Lower lobe of right lung (tissue), 2 donors: Measurements from ENCODE around the gene NEDD4L. TPM values are rescaled to one million over a fixed set of nuclear protein-coding genes. Genes with fewer than 3 reads are reported as not detected.

Source experiments
- ATAC-seq, 2 donors: fragments of 200-7000 bp; cut with Tn5 transposase; one replicate each; pipeline ENCODE4 v1.9.1; 2020 to 2022; ENCODE audit warnings: mild to moderate bottlenecking in 2 of 2, moderate library complexity in 2 of 2
- DNase-seq: peaks from one replicate; pipeline ENCODE4 v3.0.0-alpha.2; 2020
- H3K27ac ChIP-seq: fragments of 200-600 bp; one replicate; pipeline ENCODE4 v1.8.0; 2022
- H3K27me3 ChIP-seq: fragments of 200-600 bp; one replicate; pipeline ENCODE4 v1.8.0; 2022; ENCODE audit warnings: low read depth
- H3K36me3 ChIP-seq: fragments of 200-600 bp; one replicate; pipeline ENCODE4 v1.8.0; 2022; ENCODE audit warnings: mild to moderate bottlenecking
- H3K4me1 ChIP-seq: fragments of 200-600 bp; one replicate; pipeline ENCODE4 v1.8.0; 2022
- H3K4me3 ChIP-seq: fragments of 200-600 bp; one replicate; pipeline ENCODE4 v1.8.0; 2022; ENCODE audit warnings: mild to moderate bottlenecking
- H3K9me3 ChIP-seq: fragments of 200-600 bp; one replicate; pipeline ENCODE4 v1.8.0; 2022
- intact Hi-C: fragments of 100-400 bp; cut with DNase I; formaldehyde crosslinking; loops from one replicate; pipeline ENCODE4 v1.11.0; 2022
- total RNA-seq: library from RNA; stranded (reverse); fragmentation: NEBNext Ultra II Directional; extraction: Animal tissue kit (Norgen Biotek cat#: 25700); gene quantifications from one replicate; pipeline ENCODE4 v1.2.1, GENCODE V29; 2021
- TF ChIP-seq, protein P1 (sequence below): fragments of 200-600 bp; IDR thresholded peaks from one replicate; pipeline ENCODE4 v1.8.0; 2022; ENCODE audit warnings: antibody characterized with exemption, mild to moderate bottlenecking
- donor health status: DM: no; HTN: yes; CAD: no; lungs with severe emphysema.

Gene NEDD4L
- total RNA-seq, 1 donor from 2014 or later = 203 TPM

- Histone ChIP-seq H3K4me3 (no peak overlapping the region), H3K4me1 (no peaks in the 10 kb centered on the region), H3K27me3 (no peaks in the 10 kb centered on the region), H3K27ac (no peak overlapping the region), H3K36me3 (no peaks in the 10 kb centered on the region), H3K9me3 (no peaks in the 10 kb centered on the region)
- no peak for DNase-seq
- ATAC-seq = no peak
- intact Hi-C loops = loop anchor here (10.0 kb wide), 1 partner anchor 81 kb away; the partner anchor contains the start of gene NEDD4L
- TF ChIP-seq, protein P1, sequence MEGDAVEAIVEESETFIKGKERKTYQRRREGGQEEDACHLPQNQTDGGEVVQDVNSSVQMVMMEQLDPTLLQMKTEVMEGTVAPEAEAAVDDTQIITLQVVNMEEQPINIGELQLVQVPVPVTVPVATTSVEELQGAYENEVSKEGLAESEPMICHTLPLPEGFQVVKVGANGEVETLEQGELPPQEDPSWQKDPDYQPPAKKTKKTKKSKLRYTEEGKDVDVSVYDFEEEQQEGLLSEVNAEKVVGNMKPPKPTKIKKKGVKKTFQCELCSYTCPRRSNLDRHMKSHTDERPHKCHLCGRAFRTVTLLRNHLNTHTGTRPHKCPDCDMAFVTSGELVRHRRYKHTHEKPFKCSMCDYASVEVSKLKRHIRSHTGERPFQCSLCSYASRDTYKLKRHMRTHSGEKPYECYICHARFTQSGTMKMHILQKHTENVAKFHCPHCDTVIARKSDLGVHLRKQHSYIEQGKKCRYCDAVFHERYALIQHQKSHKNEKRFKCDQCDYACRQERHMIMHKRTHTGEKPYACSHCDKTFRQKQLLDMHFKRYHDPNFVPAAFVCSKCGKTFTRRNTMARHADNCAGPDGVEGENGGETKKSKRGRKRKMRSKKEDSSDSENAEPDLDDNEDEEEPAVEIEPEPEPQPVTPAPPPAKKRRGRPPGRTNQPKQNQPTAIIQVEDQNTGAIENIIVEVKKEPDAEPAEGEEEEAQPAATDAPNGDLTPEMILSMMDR = no peak
Measured at GRCh38 chr18:58125756-58126155, 81.7 kb downstream of the NEDD4L start.

- Histone ChIP-seq H3K36me3 (no peaks in the 10 kb centered on the region), H3K4me3 (no peak overlapping the region), H3K4me1 (no peaks in the 10 kb centered on the region), H3K9me3 (no peaks in the 10 kb centered on the region), H3K27ac (no peak overlapping the region), H3K27me3 (no peaks in the 10 kb centered on the region)
- intact Hi-C loops = loop anchor here (10.0 kb wide), 1 partner anchor 84 kb away; the partner anchor contains the start of gene NEDD4L
- ATAC-seq = peak in 1 of 2 donors; percentile 15
- no peak for DNase-seq
- TF ChIP-seq, protein P1 = no peak
Measured at GRCh38 chr18:58128381-58129374, 84.7 kb downstream of the NEDD4L start.

GRCh38 chr18:58132595-58133261 lies 88.7 kb downstream of the NEDD4L start:
- no peaks in the 10 kb centered on the region for H3K36me3 ChIP-seq
- H3K27ac ChIP-seq = no peak overlapping the region
- TF ChIP-seq, protein P1 = no peak
- no peaks in the 10 kb centered on the region for H3K27me3 ChIP-seq
- H3K4me1 ChIP-seq = peaks cover 9% of the 10 kb centered on the region
- no peak for ATAC-seq
- intact Hi-C loops = no loop called here
- no peak overlapping the region for H3K4me3 ChIP-seq
- H3K9me3 ChIP-seq = no peaks in the 10 kb centered on the region
- no peak for DNase-seq

- ATAC-seq = peak; percentile 25 to 52
- Histone ChIP-seq H3K36me3 (no peaks in the 10 kb centered on the region), H3K4me1 (peaks cover 9% of the 10 kb centered on the region), H3K9me3 (no peaks in the 10 kb centered on the region), H3K27ac (no peak overlapping the region), H3K4me3 (no peak overlapping the region), H3K27me3 (no peaks in the 10 kb centered on the region)
- intact Hi-C loops = no loop called here
- no peak for DNase-seq
- TF ChIP-seq, protein P1 = no peak
Measured at GRCh38 chr18:58135183-58135641, 91.2 kb downstream of the NEDD4L start.

- H3K27ac ChIP-seq = peak overlapping the region; percentile 13
- ATAC-seq (peak; percentile 80 to 82), DNase-seq (no peak)
- peaks cover 9% of the 10 kb centered on the region for H3K4me1 ChIP-seq
- H3K9me3 ChIP-seq = no peaks in the 10 kb centered on the region
- H3K27me3 ChIP-seq = no peaks in the 10 kb centered on the region
- no peak overlapping the region for H3K4me3 ChIP-seq
- H3K36me3 ChIP-seq = no peaks in the 10 kb centered on the region
- TF ChIP-seq, protein P1 = peak; percentile 84
- intact Hi-C loops = no loop called here
Measured at GRCh38 chr18:58135701-58136331, 91.8 kb downstream of the NEDD4L start.
